ENCODE measurements around the gene CALCR.

CALCR gene

DNA sequence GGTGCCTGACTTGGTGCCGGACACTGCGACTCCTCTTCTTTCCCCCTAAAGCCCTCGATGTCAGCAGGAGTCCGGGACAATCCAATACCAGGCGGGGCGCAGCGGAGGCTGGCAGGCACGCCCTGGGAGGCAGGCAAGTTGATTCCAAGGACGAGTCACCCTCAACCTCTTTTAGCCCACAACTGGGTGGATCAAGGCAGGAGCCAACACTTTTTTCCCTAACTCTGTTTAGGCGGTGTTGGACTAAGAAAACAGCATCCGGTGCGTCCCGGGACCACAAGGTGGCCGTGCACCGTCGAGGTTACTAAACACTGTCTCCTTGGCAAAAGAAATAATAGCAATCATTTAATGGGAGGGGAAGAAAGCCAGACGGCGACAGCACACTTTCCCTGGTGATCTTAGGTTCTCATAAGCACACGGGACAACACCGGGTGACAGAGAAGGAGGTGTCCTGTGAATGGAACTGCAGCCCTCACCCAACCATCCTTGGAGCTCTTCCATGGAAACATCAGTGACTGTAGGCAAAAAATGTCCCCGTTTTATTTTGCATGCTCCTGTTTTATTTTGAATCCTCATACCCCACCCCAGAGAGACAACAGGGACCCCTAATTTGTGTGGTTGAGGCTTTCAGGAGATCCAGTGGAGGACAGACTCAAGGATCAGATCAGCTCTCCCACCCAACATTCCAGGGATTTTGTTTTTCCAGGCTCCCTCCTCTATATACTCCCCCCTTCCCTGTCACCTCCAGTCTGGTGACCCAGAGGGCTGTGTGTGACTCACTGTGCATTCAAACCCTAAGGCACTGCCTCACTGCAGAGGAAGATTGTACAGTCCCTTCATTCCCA is 1.3 kb upstream of the CALCR start (continued):
- TF ChIP-seq, protein P1, sequence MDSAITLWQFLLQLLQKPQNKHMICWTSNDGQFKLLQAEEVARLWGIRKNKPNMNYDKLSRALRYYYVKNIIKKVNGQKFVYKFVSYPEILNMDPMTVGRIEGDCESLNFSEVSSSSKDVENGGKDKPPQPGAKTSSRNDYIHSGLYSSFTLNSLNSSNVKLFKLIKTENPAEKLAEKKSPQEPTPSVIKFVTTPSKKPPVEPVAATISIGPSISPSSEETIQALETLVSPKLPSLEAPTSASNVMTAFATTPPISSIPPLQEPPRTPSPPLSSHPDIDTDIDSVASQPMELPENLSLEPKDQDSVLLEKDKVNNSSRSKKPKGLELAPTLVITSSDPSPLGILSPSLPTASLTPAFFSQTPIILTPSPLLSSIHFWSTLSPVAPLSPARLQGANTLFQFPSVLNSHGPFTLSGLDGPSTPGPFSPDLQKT (IDR thresholded peaks at IDR 0.05; ENCODE audit: borderline replicate concordance, low read depth, low read length), result no peak
- TF ChIP-seq ZNF571 (tag by site-specific recombination; IDR thresholded peaks at IDR 0.05) (no peak), SP7 (tag by site-specific recombination; IDR thresholded peaks at IDR 0.05) (no peak), ZNF629 (tag by site-specific recombination; IDR thresholded peaks at IDR 0.05) (no peak), ZSCAN30 (tag by site-specific recombination; IDR thresholded peaks at IDR 0.05) (no peak), ZNF202 (tag by site-specific recombination; IDR thresholded peaks at IDR 0.05; ENCODE audit: borderline replicate concordance) (no peak), ZSCAN23 (tag by site-specific recombination; IDR thresholded peaks at IDR 0.05) (no peak), RBAK (tag by site-specific recombination; IDR thresholded peaks at IDR 0.05) (no peak), ZNF776 (tag by site-specific recombination; IDR thresholded peaks at IDR 0.05; ENCODE audit: borderline replicate concordance) (no peak), ZBTB17 (tag by site-specific recombination; IDR thresholded peaks at IDR 0.05) (peak; percentile 52; the same call in 1 of the 2 replicates), ZNF366 (tag by site-specific recombination; conservative IDR thresholded peaks at IDR 0.05) (no peak), ZNF585B (tag by site-specific recombination; IDR thresholded peaks at IDR 0.05) (no peak), ZNF561 (tag by site-specific recombination; IDR thresholded peaks at IDR 0.05; ENCODE audit: borderline replicate concordance) (no peak), ZEB2 (tag by site-specific recombination; IDR thresholded peaks at IDR 0.05) (no peak; the same call in 1 of the 2 replicates), ZNF596 (tag by site-specific recombination; IDR thresholded peaks at IDR 0.05) (no peak), ZFP41 (tag by site-specific recombination; IDR thresholded peaks at IDR 0.05; ENCODE audit: borderline replicate concordance) (no peak), ZBTB7A (tag by site-specific recombination; IDR thresholded peaks at IDR 0.05; ENCODE audit: low read depth) (no peak), ZNF37A (tag by site-specific recombination; IDR thresholded peaks at IDR 0.05) (no peak), SP3 (tag by site-specific recombination; IDR thresholded peaks at IDR 0.05) (peak; percentile 16; the same call in 1 of the 2 replicates), ZBTB48 (tag by site-specific recombination; IDR thresholded peaks at IDR 0.05) (peak; percentile 75), ZNF184 (tag by site-specific recombination; IDR thresholded peaks at IDR 0.05) (no peak)
- TF ChIP-seq, protein P2, sequence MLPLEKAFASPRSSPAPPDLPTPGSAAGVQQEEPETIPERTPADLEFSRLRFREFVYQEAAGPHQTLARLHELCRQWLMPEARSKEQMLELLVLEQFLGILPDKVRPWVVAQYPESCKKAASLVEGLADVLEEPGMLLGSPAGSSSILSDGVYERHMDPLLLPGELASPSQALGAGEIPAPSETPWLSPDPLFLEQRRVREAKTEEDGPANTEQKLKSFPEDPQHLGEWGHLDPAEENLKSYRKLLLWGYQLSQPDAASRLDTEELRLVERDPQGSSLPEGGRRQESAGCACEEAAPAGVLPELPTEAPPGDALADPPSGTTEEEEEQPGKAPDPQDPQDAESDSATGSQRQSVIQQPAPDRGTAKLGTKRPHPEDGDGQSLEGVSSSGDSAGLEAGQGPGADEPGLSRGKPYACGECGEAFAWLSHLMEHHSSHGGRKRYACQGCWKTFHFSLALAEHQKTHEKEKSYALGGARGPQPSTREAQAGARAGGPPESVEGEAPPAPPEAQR (tag by site-specific recombination; IDR thresholded peaks at IDR 0.05), result no peak
- TF ChIP-seq, protein P3, sequence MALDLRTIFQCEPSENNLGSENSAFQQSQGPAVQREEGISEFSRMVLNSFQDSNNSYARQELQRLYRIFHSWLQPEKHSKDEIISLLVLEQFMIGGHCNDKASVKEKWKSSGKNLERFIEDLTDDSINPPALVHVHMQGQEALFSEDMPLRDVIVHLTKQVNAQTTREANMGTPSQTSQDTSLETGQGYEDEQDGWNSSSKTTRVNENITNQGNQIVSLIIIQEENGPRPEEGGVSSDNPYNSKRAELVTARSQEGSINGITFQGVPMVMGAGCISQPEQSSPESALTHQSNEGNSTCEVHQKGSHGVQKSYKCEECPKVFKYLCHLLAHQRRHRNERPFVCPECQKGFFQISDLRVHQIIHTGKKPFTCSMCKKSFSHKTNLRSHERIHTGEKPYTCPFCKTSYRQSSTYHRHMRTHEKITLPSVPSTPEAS (tag by site-specific recombination; IDR thresholded peaks at IDR 0.05), result no peak
- TF ChIP-seq, protein P4, sequence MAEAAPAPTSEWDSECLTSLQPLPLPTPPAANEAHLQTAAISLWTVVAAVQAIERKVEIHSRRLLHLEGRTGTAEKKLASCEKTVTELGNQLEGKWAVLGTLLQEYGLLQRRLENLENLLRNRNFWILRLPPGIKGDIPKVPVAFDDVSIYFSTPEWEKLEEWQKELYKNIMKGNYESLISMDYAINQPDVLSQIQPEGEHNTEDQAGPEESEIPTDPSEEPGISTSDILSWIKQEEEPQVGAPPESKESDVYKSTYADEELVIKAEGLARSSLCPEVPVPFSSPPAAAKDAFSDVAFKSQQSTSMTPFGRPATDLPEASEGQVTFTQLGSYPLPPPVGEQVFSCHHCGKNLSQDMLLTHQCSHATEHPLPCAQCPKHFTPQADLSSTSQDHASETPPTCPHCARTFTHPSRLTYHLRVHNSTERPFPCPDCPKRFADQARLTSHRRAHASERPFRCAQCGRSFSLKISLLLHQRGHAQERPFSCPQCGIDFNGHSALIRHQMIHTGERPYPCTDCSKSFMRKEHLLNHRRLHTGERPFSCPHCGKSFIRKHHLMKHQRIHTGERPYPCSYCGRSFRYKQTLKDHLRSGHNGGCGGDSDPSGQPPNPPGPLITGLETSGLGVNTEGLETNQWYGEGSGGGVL (tag by site-specific recombination; IDR thresholded peaks at IDR 0.05), result peak; percentile 73
- TF ChIP-seq, protein P5, sequence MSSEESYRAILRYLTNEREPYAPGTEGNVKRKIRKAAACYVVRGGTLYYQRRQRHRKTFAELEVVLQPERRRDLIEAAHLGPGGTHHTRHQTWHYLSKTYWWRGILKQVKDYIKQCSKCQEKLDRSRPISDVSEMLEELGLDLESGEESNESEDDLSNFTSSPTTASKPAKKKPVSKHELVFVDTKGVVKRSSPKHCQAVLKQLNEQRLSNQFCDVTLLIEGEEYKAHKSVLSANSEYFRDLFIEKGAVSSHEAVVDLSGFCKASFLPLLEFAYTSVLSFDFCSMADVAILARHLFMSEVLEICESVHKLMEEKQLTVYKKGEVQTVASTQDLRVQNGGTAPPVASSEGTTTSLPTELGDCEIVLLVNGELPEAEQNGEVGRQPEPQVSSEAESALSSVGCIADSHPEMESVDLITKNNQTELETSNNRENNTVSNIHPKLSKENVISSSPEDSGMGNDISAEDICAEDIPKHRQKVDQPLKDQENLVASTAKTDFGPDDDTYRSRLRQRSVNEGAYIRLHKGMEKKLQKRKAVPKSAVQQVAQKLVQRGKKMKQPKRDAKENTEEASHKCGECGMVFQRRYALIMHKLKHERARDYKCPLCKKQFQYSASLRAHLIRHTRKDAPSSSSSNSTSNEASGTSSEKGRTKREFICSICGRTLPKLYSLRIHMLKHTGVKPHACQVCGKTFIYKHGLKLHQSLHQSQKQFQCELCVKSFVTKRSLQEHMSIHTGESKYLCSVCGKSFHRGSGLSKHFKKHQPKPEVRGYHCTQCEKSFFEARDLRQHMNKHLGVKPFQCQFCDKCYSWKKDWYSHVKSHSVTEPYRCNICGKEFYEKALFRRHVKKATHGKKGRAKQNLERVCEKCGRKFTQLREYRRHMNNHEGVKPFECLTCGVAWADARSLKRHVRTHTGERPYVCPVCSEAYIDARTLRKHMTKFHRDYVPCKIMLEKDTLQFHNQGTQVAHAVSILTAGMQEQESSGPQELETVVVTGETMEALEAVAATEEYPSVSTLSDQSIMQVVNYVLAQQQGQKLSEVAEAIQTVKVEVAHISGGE (tag by site-specific recombination; conservative IDR thresholded peaks at IDR 0.05; ENCODE audit: low read depth), result no peak
- TF ChIP-seq, protein P6, sequence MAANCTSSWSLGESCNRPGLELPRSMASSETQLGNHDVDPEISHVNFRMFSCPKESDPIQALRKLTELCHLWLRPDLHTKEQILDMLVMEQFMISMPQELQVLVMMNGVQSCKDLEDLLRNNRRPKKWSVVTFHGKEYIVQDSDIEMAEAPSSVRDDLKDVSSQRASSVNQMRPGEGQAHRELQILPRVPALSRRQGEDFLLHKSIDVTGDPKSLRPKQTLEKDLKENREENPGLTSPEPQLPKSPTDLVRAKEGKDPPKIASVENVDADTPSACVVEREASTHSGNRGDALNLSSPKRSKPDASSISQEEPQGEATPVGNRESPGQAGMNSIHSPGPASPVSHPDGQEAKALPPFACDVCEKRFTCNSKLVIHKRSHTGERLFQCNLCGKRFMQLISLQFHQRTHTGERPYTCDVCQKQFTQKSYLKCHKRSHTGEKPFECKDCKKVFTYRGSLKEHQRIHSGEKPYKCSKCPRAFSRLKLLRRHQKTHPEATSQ (tag by site-specific recombination; IDR thresholded peaks at IDR 0.05), result no peak
- TF ChIP-seq, protein P7, sequence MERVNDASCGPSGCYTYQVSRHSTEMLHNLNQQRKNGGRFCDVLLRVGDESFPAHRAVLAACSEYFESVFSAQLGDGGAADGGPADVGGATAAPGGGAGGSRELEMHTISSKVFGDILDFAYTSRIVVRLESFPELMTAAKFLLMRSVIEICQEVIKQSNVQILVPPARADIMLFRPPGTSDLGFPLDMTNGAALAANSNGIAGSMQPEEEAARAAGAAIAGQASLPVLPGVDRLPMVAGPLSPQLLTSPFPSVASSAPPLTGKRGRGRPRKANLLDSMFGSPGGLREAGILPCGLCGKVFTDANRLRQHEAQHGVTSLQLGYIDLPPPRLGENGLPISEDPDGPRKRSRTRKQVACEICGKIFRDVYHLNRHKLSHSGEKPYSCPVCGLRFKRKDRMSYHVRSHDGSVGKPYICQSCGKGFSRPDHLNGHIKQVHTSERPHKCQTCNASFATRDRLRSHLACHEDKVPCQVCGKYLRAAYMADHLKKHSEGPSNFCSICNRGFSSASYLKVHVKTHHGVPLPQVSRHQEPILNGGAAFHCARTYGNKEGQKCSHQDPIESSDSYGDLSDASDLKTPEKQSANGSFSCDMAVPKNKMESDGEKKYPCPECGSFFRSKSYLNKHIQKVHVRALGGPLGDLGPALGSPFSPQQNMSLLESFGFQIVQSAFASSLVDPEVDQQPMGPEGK (tag by site-specific recombination; IDR thresholded peaks at IDR 0.05), result no peak

Measured in HEK293 (cell line).